ENCODE data around the gene DLG2. TPM values are rescaled to one million over a fixed set of nuclear protein-coding genes. Genes with fewer than 3 reads are reported as not detected.

Gene DLG2
- total and polyA plus RNA-seq, 2 donors: 4.8 to 6.6 TPM

GRCh38 chr11:83998921-83999320 is 1628.2 kb downstream of the DLG2 start:
- H3K27me3 ChIP-seq (ENCODE audit: control insufficient read depth in 2 of 2, insufficient read depth in 1 of 2, low read length in 1 of 2): no peaks in the 10 kb centered on the region
- 97% methylated on average over 1 of the region's 1 CpG for WGBS
- peaks cover 0 to 16% of the 10 kb centered on the region in 2 donors for H3K9me3 ChIP-seq (ENCODE audit: control insufficient read depth in 2 of 2, insufficient read depth in 1 of 2, low read length in 1 of 2)
- no peak overlapping the region for H3K4me3 ChIP-seq (ENCODE audit: low read length in 2 of 2)
- H3K36me3 ChIP-seq (ENCODE audit: control insufficient read depth in 2 of 2, insufficient read depth in 2 of 2, low read length in 1 of 2): no peaks in the 10 kb centered on the region
- no peaks in the 10 kb centered on the region for H3K4me1 ChIP-seq (ENCODE audit: control insufficient read depth in 2 of 2, insufficient read depth in 2 of 2, low read length in 2 of 2)
- no peak for DNase-seq (ENCODE audit: low read depth in 6 of 9, low spot score in 9 of 9)
- H3K27ac ChIP-seq (ENCODE audit: low read depth in 1 of 2, low read length in 1 of 2): no peak overlapping the region

- H3K4me3 ChIP-seq (ENCODE audit: low read length in 2 of 2): no peak overlapping the region
- H3K4me1 ChIP-seq (ENCODE audit: control insufficient read depth in 2 of 2, insufficient read depth in 2 of 2, low read length in 2 of 2): no peaks in the 10 kb centered on the region
- no peaks in the 10 kb centered on the region for H3K27me3 ChIP-seq (ENCODE audit: control insufficient read depth in 2 of 2, insufficient read depth in 1 of 2, low read length in 1 of 2)
- no peak for DNase-seq (ENCODE audit: low read depth in 6 of 9, low spot score in 9 of 9)
- H3K9me3 ChIP-seq (ENCODE audit: control insufficient read depth in 2 of 2, insufficient read depth in 1 of 2, low read length in 1 of 2): no peaks in the 10 kb centered on the region
- H3K36me3 ChIP-seq (ENCODE audit: control insufficient read depth in 2 of 2, insufficient read depth in 2 of 2, low read length in 1 of 2): no peaks in the 10 kb centered on the region
- H3K27ac ChIP-seq (ENCODE audit: low read depth in 1 of 2, low read length in 1 of 2): no peak overlapping the region
- 80% methylated on average over 7 of the region's 7 CpGs for WGBS
These were observed 1636.9 kb downstream of the DLG2 start for GRCh38 chr11:83990160-83990733.

GRCh38 chr11:83982825-83983224 is 1644.3 kb downstream of the DLG2 start:
- 96% methylated on average over 4 of the region's 4 CpGs for WGBS

GRCh38 chr11:83979593-83979992 is 1647.6 kb downstream of the DLG2 start:
- no peak overlapping the region for H3K27ac ChIP-seq (ENCODE audit: low read depth in 1 of 2, low read length in 1 of 2)
- 78% methylated on average over 1 of the region's 1 CpG for WGBS
- no peak overlapping the region for H3K4me3 ChIP-seq (ENCODE audit: low read length in 2 of 2)
- peak in 1 of 9 donors; percentile 0 for DNase-seq (ENCODE audit: low read depth in 6 of 9, low spot score in 9 of 9)
- H3K4me1 ChIP-seq (ENCODE audit: control insufficient read depth in 2 of 2, insufficient read depth in 2 of 2, low read length in 2 of 2): no peaks in the 10 kb centered on the region
- no peaks in the 10 kb centered on the region for H3K27me3 ChIP-seq (ENCODE audit: control insufficient read depth in 2 of 2, insufficient read depth in 1 of 2, low read length in 1 of 2)
- no peaks in the 10 kb centered on the region for H3K9me3 ChIP-seq (ENCODE audit: control insufficient read depth in 2 of 2, insufficient read depth in 1 of 2, low read length in 1 of 2)
- no peaks in the 10 kb centered on the region for H3K36me3 ChIP-seq (ENCODE audit: control insufficient read depth in 2 of 2, insufficient read depth in 2 of 2, low read length in 1 of 2)

More at GRCh38 chr11:83982825-83983224, 1644.3 kb downstream of the DLG2 start:
- Histone ChIP-seq H3K36me3 (ENCODE audit: control insufficient read depth in 2 of 2, insufficient read depth in 2 of 2, low read length in 1 of 2) (no peaks in the 10 kb centered on the region), H3K4me1 (ENCODE audit: control insufficient read depth in 2 of 2, insufficient read depth in 2 of 2, low read length in 2 of 2) (no peaks in the 10 kb centered on the region), H3K27ac (ENCODE audit: low read depth in 1 of 2, low read length in 1 of 2) (no peak overlapping the region), H3K9me3 (ENCODE audit: control insufficient read depth in 2 of 2, insufficient read depth in 1 of 2, low read length in 1 of 2) (no peaks in the 10 kb centered on the region), H3K4me3 (ENCODE audit: low read length in 2 of 2) (no peak overlapping the region), H3K27me3 (ENCODE audit: control insufficient read depth in 2 of 2, insufficient read depth in 1 of 2, low read length in 1 of 2) (no peaks in the 10 kb centered on the region)
- DNase-seq (ENCODE audit: low read depth in 6 of 9, low spot score in 9 of 9): no peak

GRCh38 chr11:83978942-83979341 is 1648.2 kb downstream of the DLG2 start:
- Histone ChIP-seq H3K4me3 (ENCODE audit: low read length in 2 of 2) (no peak overlapping the region), H3K27me3 (ENCODE audit: control insufficient read depth in 2 of 2, insufficient read depth in 1 of 2, low read length in 1 of 2) (no peaks in the 10 kb centered on the region), H3K27ac (ENCODE audit: low read depth in 1 of 2, low read length in 1 of 2) (no peak overlapping the region), H3K36me3 (ENCODE audit: control insufficient read depth in 2 of 2, insufficient read depth in 2 of 2, low read length in 1 of 2) (no peaks in the 10 kb centered on the region), H3K9me3 (ENCODE audit: control insufficient read depth in 2 of 2, insufficient read depth in 1 of 2, low read length in 1 of 2) (no peaks in the 10 kb centered on the region), H3K4me1 (ENCODE audit: control insufficient read depth in 2 of 2, insufficient read depth in 2 of 2, low read length in 2 of 2) (no peaks in the 10 kb centered on the region)
- DNase-seq (ENCODE audit: low read depth in 6 of 9, low spot score in 9 of 9): no peak
- WGBS: 97% methylated on average over 1 of the region's 1 CpG

GRCh38 chr11:83976086-83976485 is 1651.1 kb downstream of the DLG2 start:
- no peaks in the 10 kb centered on the region for H3K4me1 ChIP-seq (ENCODE audit: control insufficient read depth in 2 of 2, insufficient read depth in 2 of 2, low read length in 2 of 2)
- no peak overlapping the region for H3K27ac ChIP-seq (ENCODE audit: low read depth in 1 of 2, low read length in 1 of 2)
- no peaks in the 10 kb centered on the region for H3K9me3 ChIP-seq (ENCODE audit: control insufficient read depth in 2 of 2, insufficient read depth in 1 of 2, low read length in 1 of 2)
- H3K36me3 ChIP-seq (ENCODE audit: control insufficient read depth in 2 of 2, insufficient read depth in 2 of 2, low read length in 1 of 2): no peaks in the 10 kb centered on the region
- H3K27me3 ChIP-seq (ENCODE audit: control insufficient read depth in 2 of 2, insufficient read depth in 1 of 2, low read length in 1 of 2): no peaks in the 10 kb centered on the region
- DNase-seq (ENCODE audit: low read depth in 6 of 9, low spot score in 9 of 9): no peak
- no peak overlapping the region for H3K4me3 ChIP-seq (ENCODE audit: low read length in 2 of 2)

- Histone ChIP-seq H3K4me3 (ENCODE audit: low read length in 2 of 2) (no peak overlapping the region), H3K36me3 (ENCODE audit: control insufficient read depth in 2 of 2, insufficient read depth in 2 of 2, low read length in 1 of 2) (no peaks in the 10 kb centered on the region), H3K9me3 (ENCODE audit: control insufficient read depth in 2 of 2, insufficient read depth in 1 of 2, low read length in 1 of 2) (no peaks in the 10 kb centered on the region), H3K27me3 (ENCODE audit: control insufficient read depth in 2 of 2, insufficient read depth in 1 of 2, low read length in 1 of 2) (no peaks in the 10 kb centered on the region), H3K4me1 (ENCODE audit: control insufficient read depth in 2 of 2, insufficient read depth in 2 of 2, low read length in 2 of 2) (no peaks in the 10 kb centered on the region), H3K27ac (ENCODE audit: low read depth in 1 of 2, low read length in 1 of 2) (no peak overlapping the region)
- DNase-seq (ENCODE audit: low read depth in 6 of 9, low spot score in 9 of 9): no peak
- 99% methylated on average over 1 of the region's 1 CpG for WGBS
These were observed 1654.6 kb downstream of the DLG2 start for GRCh38 chr11:83972536-83972935.

GRCh38 chr11:83971063-83971462 is 1656.1 kb downstream of the DLG2 start:
- no peaks in the 10 kb centered on the region for H3K36me3 ChIP-seq (ENCODE audit: control insufficient read depth in 2 of 2, insufficient read depth in 2 of 2, low read length in 1 of 2)
- no peaks in the 10 kb centered on the region for H3K4me1 ChIP-seq (ENCODE audit: control insufficient read depth in 2 of 2, insufficient read depth in 2 of 2, low read length in 2 of 2)
- H3K27me3 ChIP-seq (ENCODE audit: control insufficient read depth in 2 of 2, insufficient read depth in 1 of 2, low read length in 1 of 2): no peaks in the 10 kb centered on the region
- DNase-seq (ENCODE audit: low read depth in 6 of 9, low spot score in 9 of 9): no peak
- H3K9me3 ChIP-seq (ENCODE audit: control insufficient read depth in 2 of 2, insufficient read depth in 1 of 2, low read length in 1 of 2): no peaks in the 10 kb centered on the region
- H3K4me3 ChIP-seq (ENCODE audit: low read length in 2 of 2): no peak overlapping the region
- 81% methylated on average over 1 of the region's 1 CpG for WGBS
- no peak overlapping the region for H3K27ac ChIP-seq (ENCODE audit: low read depth in 1 of 2, low read length in 1 of 2)

GRCh38 chr11:83970061-83970671 is 1657.0 kb downstream of the DLG2 start:
- Histone ChIP-seq H3K36me3 (ENCODE audit: control insufficient read depth in 2 of 2, insufficient read depth in 2 of 2, low read length in 1 of 2) (no peaks in the 10 kb centered on the region), H3K27me3 (ENCODE audit: control insufficient read depth in 2 of 2, insufficient read depth in 1 of 2, low read length in 1 of 2) (no peaks in the 10 kb centered on the region), H3K4me3 (ENCODE audit: low read length in 2 of 2) (no peak overlapping the region), H3K9me3 (ENCODE audit: control insufficient read depth in 2 of 2, insufficient read depth in 1 of 2, low read length in 1 of 2) (no peaks in the 10 kb centered on the region), H3K27ac (ENCODE audit: low read depth in 1 of 2, low read length in 1 of 2) (no peak overlapping the region), H3K4me1 (ENCODE audit: control insufficient read depth in 2 of 2, insufficient read depth in 2 of 2, low read length in 2 of 2) (no peaks in the 10 kb centered on the region)
- 49% methylated on average over 2 of the region's 2 CpGs for WGBS
- DNase-seq (ENCODE audit: low read depth in 6 of 9, low spot score in 9 of 9): no peak

All from thymus (tissue), 11 donors.